Testis (tissue), 2 donors: ENCODE measurements around the gene CCT6A.

Experiments used
- POLR2A ChIP-seq: fragments of 450-650 bp; IDR thresholded peaks from one replicate; pipeline ENCODE4 v1.6.1; 2017; ENCODE audit warnings: antibody characterized with exemption, mild to moderate bottlenecking, moderate library complexity
- TF ChIP-seq, protein P1 (sequence below), 3 experiments: fragments of 450-650 bp in 2 of 3; fragments of 200-600 bp in 1 of 3; sonication (generic) in 1 of 3; IDR thresholded peaks; one replicate each; pipeline ENCODE4 v1.5.1; 2016 to 2019; ENCODE audit warnings: antibody characterized with exemption in 3 of 3, mild to moderate bottlenecking in 2 of 3, moderate library complexity in 1 of 3

GRCh38 chr7:56033671-56034432, 17.7 kb upstream of the CCT6A start:
- TF ChIP-seq, protein P1, sequence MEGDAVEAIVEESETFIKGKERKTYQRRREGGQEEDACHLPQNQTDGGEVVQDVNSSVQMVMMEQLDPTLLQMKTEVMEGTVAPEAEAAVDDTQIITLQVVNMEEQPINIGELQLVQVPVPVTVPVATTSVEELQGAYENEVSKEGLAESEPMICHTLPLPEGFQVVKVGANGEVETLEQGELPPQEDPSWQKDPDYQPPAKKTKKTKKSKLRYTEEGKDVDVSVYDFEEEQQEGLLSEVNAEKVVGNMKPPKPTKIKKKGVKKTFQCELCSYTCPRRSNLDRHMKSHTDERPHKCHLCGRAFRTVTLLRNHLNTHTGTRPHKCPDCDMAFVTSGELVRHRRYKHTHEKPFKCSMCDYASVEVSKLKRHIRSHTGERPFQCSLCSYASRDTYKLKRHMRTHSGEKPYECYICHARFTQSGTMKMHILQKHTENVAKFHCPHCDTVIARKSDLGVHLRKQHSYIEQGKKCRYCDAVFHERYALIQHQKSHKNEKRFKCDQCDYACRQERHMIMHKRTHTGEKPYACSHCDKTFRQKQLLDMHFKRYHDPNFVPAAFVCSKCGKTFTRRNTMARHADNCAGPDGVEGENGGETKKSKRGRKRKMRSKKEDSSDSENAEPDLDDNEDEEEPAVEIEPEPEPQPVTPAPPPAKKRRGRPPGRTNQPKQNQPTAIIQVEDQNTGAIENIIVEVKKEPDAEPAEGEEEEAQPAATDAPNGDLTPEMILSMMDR (IDR thresholded peaks at IDR 0.05) = peak in 1 of 3 experiments; percentile 12
- TF ChIP-seq POLR2A = no peak
